GM12872 (cell line): ENCODE data around the gene ATG10.

Source experiments
- CTCF ChIP-seq: IDR thresholded peaks from 3 replicates; pipeline ENCODE4 v1.5.1; 2011; ENCODE audit warnings: low read depth, mild to moderate bottlenecking, low read length, moderate library complexity; ENCODE audit not compliant: insufficient read depth

ATG10 gene

GRCh38 chr5:82178378-82178777, 206.6 kb downstream of the ATG10 start:
- TF ChIP-seq CTCF: no peak

GRCh38 chr5:82182662-82183061, 210.8 kb downstream of the ATG10 start:
- TF ChIP-seq CTCF: no peak

- TF ChIP-seq CTCF: no peak
Measured at GRCh38 chr5:82183828-82184227, 212.0 kb downstream of the ATG10 start.

- no peak for TF ChIP-seq CTCF
Measured at GRCh38 chr5:82185851-82186250, 214.0 kb downstream of the ATG10 start.

GRCh38 chr5:82197550-82197949, 225.7 kb downstream of the ATG10 start:
- TF ChIP-seq CTCF: no peak

- TF ChIP-seq CTCF: no peak
Measured at GRCh38 chr5:82204567-82204966, 232.7 kb downstream of the ATG10 start.

- no peak for TF ChIP-seq CTCF
Measured at GRCh38 chr5:82205005-82205404, 233.2 kb downstream of the ATG10 start.

- no peak for TF ChIP-seq CTCF
Measured at GRCh38 chr5:82208371-82208770, 236.5 kb downstream of the ATG10 start.
